HCT116 (cell line): ENCODE results near the gene EVI5L. TPM values are rescaled to one million over a fixed set of nuclear protein-coding genes. Genes with fewer than 3 reads are reported as not detected.

Experiments used
- ATAC-seq: fragments of 200-7000 bp; cut with Tn5 transposase; 2 replicates; pipeline ENCODE4 v1.9.1; 2020; ENCODE audit warnings: mild to moderate bottlenecking, moderate library complexity
- BruUV-seq: library from RNA; stranded (reverse); fragments of 400-500 nt; replicated peaks from 2 replicates; lab custom pipeline; 2021; lab: Mats Ljungman, UMichigan
- CTCF ChIA-PET: fragments of 300-600 bp; sonication (Branson Sonifier 250); formaldehyde crosslinking; loops from one replicate; lab custom pipeline; 2021; ENCODE audit warnings: antibody characterized with exemption; lab: Charles Lee
- POLR2A ChIA-PET: fragments of 300-600, 350-600 bp; sonication (Branson Sonifier 250); formaldehyde crosslinking; loops from one replicate; lab custom pipeline; 2021; ENCODE audit warnings: antibody characterized with exemption; lab: Charles Lee
- RAD21 ChIA-PET, 2 experiments: fragments of 300-600 bp; sonication (Branson Sonifier 250); formaldehyde crosslinking; loops; one replicate each; lab custom pipeline; 2023; ENCODE audit warnings: low total read pairs in 2 of 2; ENCODE audit not compliant: uncharacterized antibody in 2 of 2, unreplicated experiment in 2 of 2, low non-redundant PET in 1 of 2; lab: Charles Lee
- DNase-seq: peaks from one replicate; pipeline ENCODE4 v3.0.0-alpha.2; 2010; ENCODE audit warnings: low read depth, low spot score
- H2AFZ ChIP-seq: fragments of 200-600 bp; shearing (Covaris generic), sonication (generic); 2 replicates; pipeline ENCODE4 v1.6.1; 2017; ENCODE audit warnings: low read depth, mixed run types, mixed read lengths, antibody characterized with exemption, low read length; ENCODE audit not compliant: poor library complexity, severe bottlenecking
- H3K27ac ChIP-seq: 2 replicates; pipeline ENCODE4 v1.5.1; 2012; ENCODE audit warnings: low read depth, low read length
- H3K27me3 ChIP-seq: fragments of 200-600 bp; sonication (generic); 2 replicates; pipeline ENCODE4 v1.6.1; 2016; ENCODE audit warnings: mixed run types, low read length, mixed read lengths; ENCODE audit not compliant: insufficient read depth
- H3K36me3 ChIP-seq, 2 experiments: fragments of 200-500 bp in 1 of 2; fragments of 200-600 bp in 1 of 2; sonication (Bioruptor generic) in 1 of 2; sonication (generic) in 1 of 2; 2 replicates each; pipeline versions ENCODE4 v1.5.1 to v1.6.1; 2014 to 2016; ENCODE audit warnings: low read length in 2 of 2, inconsistent platforms in 1 of 2, mixed read lengths in 1 of 2, mixed run types in 1 of 2; ENCODE audit not compliant: insufficient read depth in 2 of 2, control insufficient read depth in 1 of 2
- H3K4me1 ChIP-seq, 2 experiments: fragments of 200-600 bp in 1 of 2; sonication (generic) in 1 of 2; 2 replicates each; pipeline versions ENCODE4 v1.5.1 to v1.6.1; 2012 to 2017; ENCODE audit warnings: low read length in 2 of 2, inconsistent platforms in 1 of 2, mild to moderate bottlenecking in 1 of 2, mixed read lengths in 1 of 2, mixed run types in 1 of 2, moderate library complexity in 1 of 2; ENCODE audit not compliant: insufficient read depth in 2 of 2, control insufficient read depth in 1 of 2
- H3K4me2 ChIP-seq: fragments of 200-600 bp; sonication (generic); 2 replicates; pipeline ENCODE4 v1.6.1; 2017; ENCODE audit warnings: mixed run types, low read length, mixed read lengths
- H3K4me3 ChIP-seq, 2 experiments: fragments of 200-600 bp in 1 of 2; sonication (generic) in 1 of 2; replicated peaks in 1 of 2; 2 replicates each; pipeline ENCODE4 v1.5.1; 2011 to 2016; ENCODE audit warnings: low read length in 2 of 2, control low read depth in 1 of 2, low read depth in 1 of 2, mild to moderate bottlenecking in 1 of 2, mixed read lengths in 1 of 2, mixed run types in 1 of 2
- H3K79me2 ChIP-seq: fragments of 200-600 bp; sonication (generic); 2 replicates; pipeline ENCODE4 v1.6.1; 2017; ENCODE audit warnings: mild to moderate bottlenecking, mixed run types, low read length, moderate library complexity, mixed read lengths; ENCODE audit not compliant: insufficient read depth
- H3K9ac ChIP-seq: fragments of 200-600 bp; sonication (generic); 2 replicates; pipeline ENCODE4 v1.6.1; 2016; ENCODE audit warnings: low read length, mixed read lengths
- H3K9me2 ChIP-seq: fragments of 200-600 bp; sonication (generic), shearing (Covaris generic); 2 replicates; pipeline ENCODE4 v1.6.1; 2017; ENCODE audit warnings: mixed run types, mild to moderate bottlenecking, moderate library complexity; ENCODE audit not compliant: insufficient read depth
- H3K9me3 ChIP-seq, 2 experiments: fragments of 200-500 bp in 1 of 2; fragments of 200-600 bp in 1 of 2; sonication (Bioruptor generic) in 1 of 2; sonication (generic) in 1 of 2; 2 replicates each; pipeline ENCODE4 v1.6.1; 2014 to 2017; ENCODE audit warnings: low read length in 2 of 2, mixed read lengths in 2 of 2, inconsistent platforms in 1 of 2, low read depth in 1 of 2, mild to moderate bottlenecking in 1 of 2, mixed run types in 1 of 2, moderate library complexity in 1 of 2; ENCODE audit not compliant: control insufficient read depth in 1 of 2, insufficient read depth in 1 of 2
- H4K20me1 ChIP-seq: fragments of 200-600 bp; sonication (generic), shearing (Covaris generic); 2 replicates; pipeline ENCODE4 v1.6.1; 2017; ENCODE audit warnings: mixed run types, mild to moderate bottlenecking, moderate library complexity; ENCODE audit not compliant: insufficient read depth
- CBX3 ChIP-seq: IDR thresholded peaks from 2 replicates; pipeline ENCODE4 v1.6.1; 2012; ENCODE audit warnings: low read depth
- EGR1 ChIP-seq: IDR thresholded peaks from 2 replicates; pipeline ENCODE4 v1.6.1; 2012; ENCODE audit warnings: low read depth
- EZH2 ChIP-seq: fragments of 200-600 bp; sonication (generic); IDR thresholded peaks from 2 replicates; pipeline ENCODE4 v1.6.1; 2017; ENCODE audit warnings: antibody characterized with exemption, mixed run types
- POLR2A ChIP-seq: IDR thresholded peaks from 2 replicates; pipeline ENCODE4 v1.7.0; 2011; ENCODE audit warnings: borderline replicate concordance; ENCODE audit not compliant: insufficient read depth, insufficient read length; ENCODE audit errors: extremely low read depth
- SIN3A ChIP-seq: IDR thresholded peaks from 2 replicates; pipeline ENCODE4 v1.6.1; 2012; ENCODE audit warnings: low read depth
- SRF ChIP-seq: IDR thresholded peaks from 2 replicates; pipeline ENCODE4 v1.6.1; 2012; ENCODE audit warnings: low read depth
- ZNF274 ChIP-seq: fragments of 200-500 bp; sonication (Bioruptor generic); IDR thresholded peaks from 2 replicates; pipeline ENCODE4 v1.6.1; 2014; ENCODE audit warnings: mild to moderate bottlenecking, low read depth, low read length, inconsistent platforms
- intact Hi-C: fragments of 100-400 bp; cut with micrococcal nuclease; formaldehyde crosslinking; loops from 2 replicates; pipeline ENCODE4 v1.10.0; 2022
- total RNA-seq: library from RNA; stranded (reverse); gene quantifications from one replicate; pipeline ENCODE4 v1.2.1, GENCODE V29; 2021; ENCODE audit not compliant: unreplicated experiment
- TF ChIP-seq, protein P1 (sequence below): IDR thresholded peaks from 2 replicates; pipeline ENCODE4 v1.6.1; 2011; ENCODE audit warnings: mild to moderate bottlenecking, low read length, moderate library complexity; ENCODE audit not compliant: insufficient replicate concordance; ENCODE audit errors: extremely low read depth

The EVI5L gene
- total RNA-seq, 1 experiment from 2014 or later, result 15.0 TPM

- Histone ChIP-seq H3K36me3 (no peaks in the 10 kb centered on the region), H3K27ac (no peak overlapping the region), H3K27me3 (no peaks in the 10 kb centered on the region), H3K4me1 (peaks cover 2 to 3% of the 10 kb centered on the region in 2 experiments; a peak in 3 of 4 replicates), H3K79me2 (no peaks in the 10 kb centered on the region), H3K4me2 (no peak overlapping the region), H3K4me3 (no peak overlapping the region), H4K20me1 (no peaks in the 10 kb centered on the region), H2AFZ (no peak overlapping the region), H3K9me2 (no peaks in the 10 kb centered on the region), H3K9me3 (no peaks in the 10 kb centered on the region), H3K9ac (no peak overlapping the region)
- ChIA-PET RAD21 (no interaction called here), POLR2A (no interaction called here), CTCF (no interaction called here)
- intact Hi-C loops, result no loop called here
- no peak for ATAC-seq
- no peak for DNase-seq
- no TSS peak for BruUV-seq
- TF ChIP-seq, protein P1, sequence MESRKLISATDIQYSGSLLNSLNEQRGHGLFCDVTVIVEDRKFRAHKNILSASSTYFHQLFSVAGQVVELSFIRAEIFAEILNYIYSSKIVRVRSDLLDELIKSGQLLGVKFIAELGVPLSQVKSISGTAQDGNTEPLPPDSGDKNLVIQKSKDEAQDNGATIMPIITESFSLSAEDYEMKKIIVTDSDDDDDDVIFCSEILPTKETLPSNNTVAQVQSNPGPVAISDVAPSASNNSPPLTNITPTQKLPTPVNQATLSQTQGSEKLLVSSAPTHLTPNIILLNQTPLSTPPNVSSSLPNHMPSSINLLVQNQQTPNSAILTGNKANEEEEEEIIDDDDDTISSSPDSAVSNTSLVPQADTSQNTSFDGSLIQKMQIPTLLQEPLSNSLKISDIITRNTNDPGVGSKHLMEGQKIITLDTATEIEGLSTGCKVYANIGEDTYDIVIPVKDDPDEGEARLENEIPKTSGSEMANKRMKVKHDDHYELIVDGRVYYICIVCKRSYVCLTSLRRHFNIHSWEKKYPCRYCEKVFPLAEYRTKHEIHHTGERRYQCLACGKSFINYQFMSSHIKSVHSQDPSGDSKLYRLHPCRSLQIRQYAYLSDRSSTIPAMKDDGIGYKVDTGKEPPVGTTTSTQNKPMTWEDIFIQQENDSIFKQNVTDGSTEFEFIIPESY, result no peak
- TF ChIP-seq ZNF274 (no peak), CBX3 (peak; percentile 57; the same call in 1 of the 2 replicates), SRF (no peak)
These were observed 36.5 kb upstream of the EVI5L start for GRCh38 chr19:7793493-7793892.

DNA sequence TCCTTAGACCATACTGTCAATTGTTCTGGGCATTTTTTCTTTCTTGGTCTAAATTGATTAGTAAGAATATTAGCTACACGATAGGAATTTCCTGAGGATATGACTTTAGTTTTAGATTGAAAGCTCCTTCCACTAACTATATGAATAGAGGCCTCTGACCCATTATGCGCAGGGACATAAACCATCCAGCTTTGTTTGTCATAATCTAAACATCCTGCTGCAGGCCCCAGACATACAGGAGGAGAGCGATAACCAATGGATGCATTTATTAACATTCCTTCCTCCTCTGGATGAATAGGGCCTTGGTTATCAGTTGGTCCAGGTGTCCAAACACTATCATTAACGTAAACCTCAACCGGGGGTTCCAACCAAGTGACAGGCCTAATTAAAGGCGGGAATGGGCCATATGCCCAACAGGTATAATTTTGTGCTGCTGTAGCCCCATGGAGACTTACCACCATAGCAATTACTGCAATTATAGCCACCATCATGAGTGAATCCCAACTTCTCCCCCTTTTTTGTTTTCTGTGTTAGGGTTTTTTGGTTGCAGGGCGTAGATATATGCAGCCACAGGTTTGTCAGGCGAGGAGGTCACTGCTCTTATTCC is 34.4 kb upstream of the EVI5L start:
- Histone ChIP-seq H3K9ac (no peak overlapping the region), H3K4me2 (no peak overlapping the region), H3K79me2 (no peaks in the 10 kb centered on the region), H3K9me2 (no peaks in the 10 kb centered on the region), H4K20me1 (no peaks in the 10 kb centered on the region), H2AFZ (no peak overlapping the region), H3K27me3 (no peaks in the 10 kb centered on the region), H3K36me3 (no peaks in the 10 kb centered on the region), H3K4me3 (no peak overlapping the region), H3K27ac (no peak overlapping the region), H3K9me3 (no peaks in the 10 kb centered on the region), H3K4me1 (peaks cover 11 to 22% of the 10 kb centered on the region in 2 experiments; a peak in 3 of 4 replicates)
- intact Hi-C loops, result no loop called here
- BruUV-seq, result no TSS peak
- ChIA-PET POLR2A (no interaction called here), RAD21 (no interaction called here), CTCF (no interaction called here)
- ATAC-seq, result no peak
- TF ChIP-seq SIN3A (no peak), POLR2A (no peak), EGR1 (no peak), EZH2 (no peak)
- TF ChIP-seq, protein P1, result no peak
- no peak for DNase-seq
